GM18868 (cell line): ENCODE data around the gene CISTR.
"Not testable (repeated sequence)": the region's sequence is repeated elsewhere in the genome, so short reads cannot be mapped to it uniquely, and the experiment has no call there.

Experiments used
- ATAC-seq: cut with Tn5 transposase; IDR thresholded peaks from one replicate; pipeline ENCODE4 v1.9.1; 2021; ENCODE audit warnings: mild to moderate bottlenecking, moderate library complexity; ENCODE audit not compliant: unreplicated experiment

Gene CISTR

DNA sequence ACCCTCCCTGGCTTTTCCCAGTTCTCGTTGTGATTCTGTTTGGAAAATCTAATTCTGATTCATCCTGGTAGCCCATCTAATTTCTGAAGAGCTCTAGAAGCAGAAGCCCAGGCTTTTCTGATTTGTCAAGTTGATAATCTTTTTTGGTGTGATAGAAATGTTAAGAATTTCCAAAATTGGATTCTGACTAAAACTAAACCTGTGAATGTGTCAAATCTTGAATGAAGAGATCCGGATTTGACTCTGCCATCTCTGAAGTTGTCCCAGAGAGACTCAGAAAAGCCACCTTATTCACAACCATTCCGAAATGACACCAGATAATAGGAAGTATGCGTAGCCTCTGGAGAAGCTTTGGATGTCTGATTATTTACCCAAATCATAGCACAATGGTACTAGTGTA is 12.8 kb upstream of the CISTR start:
- no peak for ATAC-seq

- ATAC-seq = not testable (repeated sequence)
These were observed 11.0 kb upstream of the CISTR start for GRCh38 chr12:53762793-53763192.

DNA sequence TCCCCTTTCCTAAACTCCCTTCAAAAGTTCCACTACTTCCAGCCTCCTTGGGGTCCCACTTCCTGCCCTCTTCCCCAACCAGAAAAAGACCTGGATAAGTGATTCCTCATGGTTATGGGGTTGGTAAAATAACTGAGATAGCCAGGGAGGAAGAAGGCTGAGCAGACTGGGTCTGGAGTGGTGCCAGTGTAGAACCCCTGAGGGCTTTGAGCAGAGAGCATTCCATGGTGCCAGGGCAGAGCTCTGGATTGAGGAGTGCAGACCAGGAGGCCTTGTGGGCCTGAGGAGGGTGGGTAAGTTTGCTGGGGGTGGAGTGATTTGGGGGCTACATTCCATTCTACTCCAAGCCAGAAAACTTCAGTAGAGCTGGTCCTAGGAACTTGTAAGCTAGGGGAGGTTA is 9.5 kb upstream of the CISTR start:
- ATAC-seq = no peak

DNA sequence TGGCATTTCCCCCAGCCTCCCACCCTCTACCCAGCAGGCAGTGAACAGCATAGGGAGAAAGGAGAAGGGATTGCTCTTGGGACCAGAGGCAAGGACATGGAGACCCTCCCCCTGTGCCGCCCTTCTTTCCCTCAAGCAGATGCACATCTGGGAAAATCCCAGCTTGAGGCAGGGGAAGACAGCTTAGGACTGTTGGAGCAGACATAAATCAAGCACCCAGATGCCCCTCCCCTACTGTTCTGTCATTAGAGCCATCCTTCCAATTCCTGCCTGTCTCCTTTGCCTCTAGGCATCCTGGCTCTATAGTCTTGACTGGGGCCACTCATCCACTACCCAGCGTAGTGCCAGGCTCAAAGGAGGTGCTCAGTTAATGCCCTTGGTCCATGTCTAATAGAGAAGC is 7.5 kb upstream of the CISTR start:
- ATAC-seq = no peak

GRCh38 chr12:53758730-53759103 is 6.9 kb upstream of the CISTR start:
- no peak for ATAC-seq

DNA sequence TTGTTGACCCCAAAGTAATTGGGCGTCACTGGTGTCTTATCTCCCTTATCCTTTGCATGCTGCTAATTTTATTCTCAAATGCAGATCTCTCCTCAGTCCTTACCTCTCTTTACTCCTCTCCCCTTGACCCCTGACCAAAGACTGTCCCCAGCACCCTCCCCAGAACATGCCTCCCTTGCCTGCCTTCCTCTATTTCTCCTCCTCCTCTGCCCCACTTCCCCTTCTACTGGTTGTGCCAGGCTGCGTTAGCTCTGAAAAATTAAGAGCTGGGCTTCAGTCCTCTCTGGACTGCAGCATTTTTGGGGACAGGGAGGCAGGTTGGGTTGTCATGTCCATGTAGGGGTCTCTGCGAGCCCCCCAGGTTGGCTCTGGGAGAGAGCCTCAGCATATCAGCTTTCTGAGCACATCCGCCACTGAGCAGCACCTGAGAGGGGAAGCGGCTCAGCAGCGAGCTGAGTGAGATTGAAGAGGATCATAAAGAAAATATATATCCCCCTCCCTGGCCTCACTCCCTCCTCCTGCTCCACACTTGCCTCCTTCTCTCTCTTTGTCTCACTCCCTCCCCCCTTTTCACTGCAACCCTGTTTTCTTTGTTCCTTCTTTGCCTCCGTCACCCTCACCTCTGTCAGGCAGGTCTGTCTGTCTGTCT is 6.4 kb upstream of the CISTR start:
- no peak for ATAC-seq

DNA sequence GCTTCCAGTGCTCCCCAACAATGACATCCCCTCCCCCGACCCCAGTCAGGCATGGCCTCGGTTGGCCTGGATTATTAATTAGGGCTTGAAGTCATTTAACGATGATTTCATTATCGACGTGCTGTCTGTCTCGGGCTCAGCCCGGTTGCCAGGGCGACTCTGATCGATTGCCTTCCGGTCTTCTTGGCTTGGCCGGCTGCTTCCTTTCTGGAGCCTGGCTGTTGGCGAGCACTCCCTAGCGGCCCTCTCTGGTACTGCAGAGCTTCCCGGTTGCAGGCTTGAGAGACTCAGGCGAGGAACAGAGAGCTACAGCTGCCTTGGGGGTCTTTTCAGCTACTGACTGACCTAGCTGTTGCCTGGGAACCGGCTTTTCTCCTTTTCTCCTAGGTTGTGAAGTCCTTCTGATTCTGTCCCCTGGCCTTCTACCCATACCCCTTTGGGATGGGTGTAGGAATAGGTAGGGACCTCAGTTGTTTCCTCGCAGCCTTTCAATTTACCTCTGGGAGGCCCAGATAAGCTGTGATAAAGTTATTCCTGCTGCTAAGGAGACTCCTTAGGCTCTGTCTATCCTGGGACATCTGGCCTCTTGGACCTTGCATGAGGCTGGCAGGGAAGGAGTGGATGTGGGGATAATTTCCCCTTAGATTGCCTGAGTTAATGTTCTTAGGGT is 5.5 kb upstream of the CISTR start:
- peak; percentile 54 for ATAC-seq

- ATAC-seq = no peak
These were observed 4.7 kb upstream of the CISTR start for GRCh38 chr12:53756300-53757100.

DNA sequence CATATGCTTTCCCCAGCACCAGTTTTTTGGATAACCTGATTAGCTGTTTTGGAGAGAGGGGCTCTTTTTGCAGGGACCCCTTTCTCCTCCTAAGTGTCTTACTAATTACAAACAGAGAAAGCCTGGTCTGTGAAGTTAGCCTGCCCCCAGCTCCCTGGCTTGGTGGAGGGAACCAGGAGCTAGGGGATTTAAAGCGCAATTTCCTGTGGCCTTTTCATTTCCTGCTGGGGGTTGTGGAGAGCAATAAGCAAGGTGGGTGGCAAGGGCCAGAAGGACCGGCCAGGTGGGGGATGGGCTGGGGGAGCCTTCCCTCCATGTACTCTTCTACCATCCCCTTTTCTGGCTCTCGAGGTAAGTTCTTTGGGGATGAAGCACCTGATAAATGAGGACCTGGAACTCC is 4.1 kb upstream of the CISTR start:
- ATAC-seq = no peak

GRCh38 chr12:53755451-53755891 is 3.7 kb upstream of the CISTR start:
- no peak for ATAC-seq

DNA sequence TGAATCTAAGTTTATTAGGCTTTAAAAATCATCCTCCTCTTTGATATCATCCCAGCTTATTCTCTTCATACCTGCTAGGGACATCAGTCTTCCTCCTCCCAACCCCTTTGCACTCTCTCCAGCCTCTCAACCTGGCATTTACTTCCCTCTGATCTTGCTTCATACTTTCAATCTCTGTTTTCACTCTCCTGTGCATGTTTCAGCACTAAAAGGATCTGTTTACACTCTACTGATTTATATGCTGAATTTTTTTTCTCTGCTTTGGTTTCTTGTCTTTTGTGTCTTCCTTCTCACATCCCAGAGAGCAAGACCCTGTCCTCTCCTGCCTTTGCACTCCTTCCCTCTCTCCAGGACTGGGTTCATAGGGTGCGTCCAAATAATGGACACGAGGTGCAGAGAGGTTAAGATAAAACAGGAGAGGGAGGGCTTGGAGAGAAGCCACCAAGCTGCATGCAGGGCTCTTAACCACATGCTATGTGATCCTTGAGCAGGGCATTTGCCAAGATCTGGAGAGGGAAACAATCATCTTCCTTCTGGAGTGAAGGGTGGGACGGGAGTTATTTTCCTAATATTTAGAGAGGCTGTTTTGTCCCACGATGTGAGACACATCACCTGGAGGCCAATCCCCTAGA is 3.0 kb upstream of the CISTR start:
- ATAC-seq = no peak

DNA sequence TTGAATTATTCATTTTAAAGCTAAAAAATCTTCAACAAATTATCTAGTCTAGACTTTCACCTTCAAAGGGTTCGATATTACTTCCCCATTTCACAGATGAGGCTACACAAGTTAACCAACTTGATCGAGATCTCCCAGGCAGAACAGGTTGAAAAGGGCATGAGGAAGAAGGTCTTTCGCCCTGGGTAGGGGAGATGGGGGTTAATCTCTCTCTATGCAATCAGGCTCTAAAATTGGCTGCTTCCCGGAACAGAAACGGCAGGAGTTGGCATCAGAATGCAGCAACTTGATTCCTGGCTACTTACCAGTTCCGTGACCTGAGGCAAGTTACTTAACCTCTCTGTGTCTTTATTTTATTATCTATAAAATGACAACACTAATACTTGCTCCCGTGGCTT is 2.4 kb upstream of the CISTR start:
- no peak for ATAC-seq

DNA sequence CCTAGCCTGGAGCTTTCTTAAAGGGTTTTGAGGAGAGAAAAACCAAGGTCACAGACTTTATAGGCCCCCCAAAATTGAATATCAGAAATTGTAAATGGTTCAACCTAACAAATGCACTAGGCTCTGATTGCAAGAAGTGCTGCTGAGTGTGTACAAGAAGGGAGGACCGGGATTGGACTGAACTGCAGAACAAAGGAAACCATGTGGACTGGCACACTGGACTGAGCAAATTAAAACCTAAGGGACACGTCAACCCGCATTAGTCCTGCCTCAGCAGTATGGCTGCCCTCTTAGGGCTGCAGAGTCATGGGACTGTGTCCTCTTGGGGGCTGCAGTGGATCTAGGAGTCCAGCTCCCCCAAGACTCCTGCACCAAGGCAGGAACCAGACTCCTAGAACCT is 842 bp upstream of the CISTR start:
- ATAC-seq = no peak

GRCh38 chr12:53752192-53752601 is 418 bp upstream of the CISTR start:
- ATAC-seq = no peak

- ATAC-seq = peak; percentile 40
These were observed 905 bp downstream of the CISTR start for GRCh38 chr12:53750812-53751335.

- peak; percentile 2 for ATAC-seq
These were observed 1.6 kb downstream of the CISTR start for GRCh38 chr12:53749986-53750811.

- ATAC-seq = no peak
These were observed 3.5 kb downstream of the CISTR start for GRCh38 chr12:53748072-53748840.

DNA sequence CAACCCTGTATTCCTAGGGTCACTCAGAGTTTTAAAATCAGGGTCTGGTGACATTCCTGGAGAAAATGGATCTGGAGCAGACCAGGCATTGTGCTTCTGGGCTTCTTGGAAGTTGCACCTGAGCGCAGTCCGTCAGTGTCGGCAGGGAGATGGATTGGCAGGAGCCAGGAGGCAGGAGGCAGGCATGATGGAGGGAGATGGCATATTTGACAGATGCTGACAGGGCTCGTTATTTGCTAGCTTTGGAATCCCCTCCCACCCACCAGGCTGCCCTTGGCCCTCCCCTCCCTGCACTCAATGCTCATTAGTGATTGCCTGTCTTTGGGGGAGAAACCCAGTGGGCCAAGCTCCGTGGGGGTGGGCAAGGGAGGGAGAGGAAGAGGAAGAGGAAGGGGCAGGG is 4.7 kb downstream of the CISTR start:
- ATAC-seq = no peak

DNA sequence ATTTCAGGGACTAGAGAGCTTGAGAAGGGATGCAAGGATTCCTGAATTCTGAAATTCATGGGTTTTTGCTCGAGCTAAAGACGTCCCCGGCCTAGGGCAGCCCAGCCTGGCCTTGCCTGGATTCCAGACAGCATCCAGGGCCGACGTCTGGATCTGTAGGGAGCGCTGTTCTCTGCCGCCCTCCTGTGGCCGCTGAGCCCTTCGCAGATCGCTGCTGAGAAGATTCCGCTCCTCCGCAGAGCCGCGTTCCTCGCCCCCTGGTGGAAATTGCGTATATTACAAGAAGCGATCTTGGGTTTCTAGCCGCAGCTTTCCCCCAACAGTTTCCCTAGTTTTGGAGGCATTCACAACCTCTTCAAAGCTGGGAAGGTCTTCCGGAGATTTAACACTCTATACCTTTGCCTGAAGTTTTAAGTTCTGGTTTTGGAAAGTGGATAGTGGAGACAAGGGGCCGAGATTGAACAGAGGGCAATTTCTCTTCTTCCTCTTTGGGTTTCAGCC is 5.1 kb downstream of the CISTR start:
- ATAC-seq = no peak
